MM.1S (cell line): Measurements from ENCODE around the gene SV2B.

Experiments
- CTCF ChIP-seq: fragments of 300-600 bp; sonication (generic); IDR thresholded peaks from 2 replicates; pipeline ENCODE4 v1.5.1; 2016; ENCODE audit warnings: antibody characterized with exemption, low read length, mixed read lengths
- EZH2 ChIP-seq: fragments of 300-600 bp; sonication (generic); optimal IDR thresholded peaks from 2 replicates; pipeline ENCODE3; 2017; ENCODE audit warnings: low read depth, mild to moderate bottlenecking, antibody characterized with exemption, low read length, mixed read lengths
- EZH2phosphoT487 ChIP-seq: fragments of 300-600 bp; sonication (generic); IDR thresholded peaks from 2 replicates; pipeline ENCODE4 v1.6.1; 2018; ENCODE audit warnings: antibody characterized with exemption, low read length

GRCh38 chr15:91342097-91342496 is 242.0 kb downstream of the SV2B start:
- TF ChIP-seq CTCF: no peak
- no peak for TF ChIP-seq EZH2phosphoT487
- no peak for TF ChIP-seq EZH2
